GM19025 (cell line): ENCODE data around the gene ACAT2.
"Not testable (repeated sequence)": the region's sequence is repeated elsewhere in the genome, so short reads cannot be mapped to it uniquely, and the experiment has no call there.

Experiments
- ATAC-seq: cut with Tn5 transposase; IDR thresholded peaks from one replicate; pipeline ENCODE4 v1.9.1; 2021; ENCODE audit warnings: mild to moderate bottlenecking, low read depth, moderate library complexity; ENCODE audit not compliant: unreplicated experiment

Gene ACAT2

DNA sequence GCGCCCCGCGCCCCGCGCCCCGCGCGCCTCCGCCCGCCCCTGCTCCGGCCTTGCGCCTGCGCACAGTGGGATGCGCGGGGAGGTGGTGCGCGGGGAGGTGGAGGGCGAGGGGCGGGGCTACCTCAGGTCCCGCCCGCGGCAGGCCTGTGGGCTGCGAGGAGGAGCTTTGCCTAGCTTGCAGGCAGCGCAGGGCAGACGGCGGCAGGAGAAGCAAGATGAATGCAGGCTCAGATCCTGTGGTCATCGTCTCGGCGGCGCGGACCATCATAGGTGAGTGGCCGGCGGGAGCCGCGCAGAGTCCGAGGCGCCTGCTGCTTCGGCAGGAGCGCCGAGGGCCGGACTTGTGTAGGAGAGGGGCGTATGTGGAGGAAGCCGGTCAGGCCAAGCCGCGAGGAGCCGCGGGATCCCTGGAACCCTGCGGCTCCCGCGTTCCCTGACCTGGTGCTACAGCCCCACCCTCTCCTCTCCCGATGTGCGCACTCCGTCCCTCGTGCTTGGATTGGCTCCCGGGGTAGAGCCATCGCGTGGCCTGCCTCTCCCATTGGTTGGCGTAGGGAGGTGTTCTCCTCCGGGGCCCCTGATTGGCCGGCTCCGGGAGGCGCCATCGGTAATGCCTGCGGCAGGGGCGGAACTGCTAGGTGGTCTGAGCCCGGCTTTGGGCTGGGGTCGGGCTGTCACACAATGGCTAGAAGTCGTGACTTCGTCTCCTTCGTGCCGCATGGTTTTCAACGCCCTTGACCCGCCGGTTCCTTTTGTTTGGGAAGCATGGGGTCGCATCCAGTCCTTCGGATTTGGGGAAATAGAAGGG lies at the start of gene ACAT2:
ACAT2 (plus strand) TSS at position 173 of the 808 bp plus-strand sequence; CDS start at position 216, 43 bp downstream.
- ATAC-seq: peak; percentile 96

DNA sequence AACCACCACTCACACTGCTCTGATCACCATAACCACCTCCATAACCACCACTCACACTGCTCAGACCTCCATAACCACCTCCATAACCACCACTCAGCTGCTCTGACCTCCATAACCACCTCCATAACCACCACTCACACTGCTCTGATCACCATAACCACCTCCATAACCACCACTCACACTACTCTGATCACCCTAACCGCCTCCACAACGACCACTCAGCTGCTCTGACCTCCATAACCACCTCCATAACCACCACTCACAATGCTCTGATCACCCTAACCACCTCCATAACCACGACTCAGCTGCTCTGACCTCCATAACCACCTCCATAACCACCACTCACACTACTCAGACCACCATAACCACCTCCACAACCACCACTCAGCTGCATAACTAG lies 49.5 kb upstream of the ACAT2 start:
- ATAC-seq: not testable (repeated sequence)

DNA sequence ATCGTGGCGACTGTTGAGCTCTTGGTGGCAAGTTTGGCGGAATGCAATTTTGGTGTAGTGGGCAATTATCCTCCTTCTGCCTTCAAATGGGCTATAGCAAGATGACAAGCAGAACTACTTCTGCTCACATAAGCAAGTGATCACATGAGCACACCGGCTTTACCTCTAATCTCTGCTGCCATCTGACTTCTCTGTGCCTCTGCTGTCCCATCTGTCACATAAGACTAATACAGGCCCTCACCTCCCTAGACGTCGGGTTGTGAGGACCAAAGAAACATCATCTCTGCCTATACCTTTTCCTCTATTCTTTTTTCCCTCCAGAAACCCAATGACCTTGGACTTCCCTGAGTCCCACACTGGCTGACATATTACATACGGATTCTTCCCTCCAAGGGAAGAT lies 47.9 kb upstream of the ACAT2 start:
- no peak for ATAC-seq

DNA sequence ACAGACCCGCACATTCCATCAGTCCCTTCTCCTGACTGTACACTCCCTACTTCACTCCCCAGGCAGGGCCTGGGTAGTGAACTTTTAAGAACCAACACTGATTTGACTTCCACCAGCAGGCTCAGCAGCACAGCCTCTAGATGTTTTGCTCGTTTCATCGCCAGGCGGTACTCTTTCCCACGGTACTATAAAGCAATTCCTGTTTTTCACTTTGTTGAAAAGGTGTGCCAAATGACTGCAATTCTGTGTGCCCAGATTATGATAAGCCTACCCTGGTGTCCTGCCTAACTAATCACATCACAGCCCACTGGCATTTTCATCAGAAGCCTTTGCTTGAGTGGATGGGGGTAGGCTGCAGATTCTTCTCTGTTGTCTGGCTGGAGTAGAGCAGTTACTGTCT lies 47.4 kb upstream of the ACAT2 start:
- ATAC-seq: no peak

DNA sequence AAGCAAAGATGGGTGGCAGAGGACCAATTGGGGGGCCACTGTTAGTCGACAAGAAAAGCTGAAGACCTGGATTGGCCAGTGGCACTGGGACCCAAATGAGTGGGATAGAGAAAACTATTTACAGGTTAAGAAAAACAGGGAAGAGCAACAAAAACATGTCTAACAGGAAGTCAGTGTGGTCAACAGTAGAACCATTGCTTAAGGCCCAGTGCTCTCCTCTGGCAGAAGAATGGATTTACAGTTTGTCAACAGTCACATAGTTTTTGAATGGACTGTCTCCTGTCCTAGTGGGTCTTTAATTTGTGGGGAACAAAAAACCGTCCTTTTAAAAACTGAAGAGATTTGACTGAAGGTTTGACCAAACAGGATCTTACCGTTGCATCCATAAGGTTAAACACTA lies 46.7 kb upstream of the ACAT2 start:
- ATAC-seq: no peak

DNA sequence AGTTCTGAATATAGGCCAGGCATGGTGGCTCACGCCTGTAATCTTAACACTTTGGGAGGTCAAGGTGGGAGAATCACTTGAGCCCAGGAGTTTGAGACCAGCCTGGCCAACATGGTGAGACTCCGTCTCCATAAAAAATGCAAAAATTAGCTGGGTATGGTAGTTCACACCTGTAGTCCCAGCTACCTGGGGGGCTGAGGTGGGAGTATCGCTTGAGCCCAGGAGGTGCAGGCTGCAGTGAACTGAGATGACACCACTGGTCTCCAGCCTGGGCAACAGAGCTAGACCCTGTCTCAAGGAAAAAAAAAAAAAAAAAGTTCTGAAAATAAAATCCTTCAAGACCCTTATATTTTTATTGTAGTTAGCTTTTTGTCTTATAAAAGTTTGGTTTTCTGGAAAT lies 46.2 kb upstream of the ACAT2 start:
- ATAC-seq: no peak

DNA sequence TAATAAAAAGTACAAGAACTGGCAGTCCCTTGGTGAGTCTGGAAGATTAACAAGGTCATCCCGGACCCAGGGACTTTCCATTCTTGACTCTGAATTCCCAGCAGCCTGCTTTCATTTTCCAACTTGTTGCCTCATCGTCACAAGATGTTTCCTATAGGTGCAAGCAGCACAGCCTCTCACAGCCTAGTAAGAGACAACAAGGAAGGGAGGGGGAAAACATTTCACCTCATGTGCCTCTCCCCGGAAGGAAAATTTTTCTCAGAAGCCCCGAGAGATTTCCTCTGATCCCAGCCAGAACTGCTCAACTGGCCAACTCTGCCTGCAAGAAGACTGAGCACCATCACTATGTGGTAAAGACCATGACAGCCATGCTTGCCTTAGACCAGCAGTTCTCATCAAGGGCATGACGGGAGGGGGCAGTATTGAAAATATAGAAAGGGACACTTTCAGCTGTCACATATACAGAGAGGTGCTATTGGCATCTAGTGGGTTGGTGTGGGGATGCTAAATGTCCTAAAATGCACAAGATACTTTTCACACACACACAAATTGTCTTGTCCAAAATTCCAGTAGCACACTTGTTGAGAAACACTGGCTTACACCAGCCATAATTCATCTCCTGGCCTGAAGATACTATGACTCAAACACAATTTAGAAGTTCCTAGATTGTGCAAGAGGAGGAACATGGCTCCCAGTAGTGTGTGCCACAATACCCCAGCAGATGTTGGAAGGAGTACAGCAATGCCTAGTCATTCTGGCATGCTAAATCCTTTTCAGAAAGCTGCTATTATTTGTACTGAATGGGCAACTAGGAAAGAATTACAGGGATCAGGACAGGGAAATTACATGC lies 45.4 kb upstream of the ACAT2 start:
- no peak for ATAC-seq

DNA sequence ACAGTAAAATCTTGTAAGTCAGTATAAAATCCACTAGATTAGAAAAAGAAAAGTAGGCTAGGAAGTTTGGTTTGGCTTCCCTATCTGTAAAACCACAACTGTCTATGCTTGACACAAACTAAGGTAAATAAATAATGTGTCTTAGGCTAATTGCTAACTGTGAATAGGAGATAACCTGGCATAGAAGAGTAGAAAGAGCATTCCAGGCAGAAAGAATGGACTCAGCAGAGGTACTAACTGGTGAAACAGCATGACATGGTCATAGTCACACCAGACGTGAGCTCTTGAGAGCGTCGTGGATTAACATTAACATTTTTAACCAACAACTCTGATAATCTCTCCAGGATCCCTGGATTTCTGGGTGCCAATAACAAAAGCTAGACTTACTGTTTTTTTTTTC lies 43.2 kb upstream of the ACAT2 start:
- ATAC-seq: no peak

DNA sequence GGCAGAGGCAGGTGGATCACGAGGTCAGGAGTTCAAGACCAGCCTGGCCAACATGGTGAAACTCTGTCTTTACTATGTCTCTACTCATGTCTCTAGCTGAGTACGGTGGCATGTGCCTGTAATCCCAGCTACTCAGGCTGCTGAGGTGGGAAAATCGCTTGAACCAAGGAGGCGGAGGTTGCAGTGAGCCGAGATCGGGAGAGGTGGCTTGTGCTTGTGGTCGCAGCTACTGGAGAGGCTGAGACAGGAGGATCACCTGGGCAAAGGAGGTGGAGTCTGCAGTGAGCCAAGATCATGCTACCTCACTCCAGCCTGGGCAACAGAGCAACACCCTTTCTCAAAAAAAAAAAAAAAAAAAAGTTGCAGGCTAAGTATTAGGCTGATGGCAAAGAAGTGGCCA lies 42.6 kb upstream of the ACAT2 start:
- ATAC-seq: no peak

DNA sequence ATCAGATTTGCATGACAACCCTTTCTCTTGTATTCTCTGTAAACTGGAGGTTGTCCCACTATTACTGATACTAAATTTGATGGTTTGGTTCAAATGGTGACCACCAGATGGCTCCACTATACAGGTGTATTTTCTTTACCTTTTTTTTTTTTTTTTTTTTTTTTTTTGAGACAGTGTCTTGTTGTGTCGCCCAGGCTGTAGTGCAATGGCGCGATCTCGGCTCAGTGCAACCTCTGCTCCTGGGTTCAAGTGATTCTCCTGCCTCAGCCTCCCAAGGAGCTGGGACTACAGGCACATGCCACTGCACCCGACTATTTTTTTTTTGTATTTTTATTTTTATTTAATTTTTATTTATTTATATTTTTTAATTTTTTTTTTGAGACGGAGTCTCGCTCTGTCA lies 41.1 kb upstream of the ACAT2 start:
- ATAC-seq: no peak

DNA sequence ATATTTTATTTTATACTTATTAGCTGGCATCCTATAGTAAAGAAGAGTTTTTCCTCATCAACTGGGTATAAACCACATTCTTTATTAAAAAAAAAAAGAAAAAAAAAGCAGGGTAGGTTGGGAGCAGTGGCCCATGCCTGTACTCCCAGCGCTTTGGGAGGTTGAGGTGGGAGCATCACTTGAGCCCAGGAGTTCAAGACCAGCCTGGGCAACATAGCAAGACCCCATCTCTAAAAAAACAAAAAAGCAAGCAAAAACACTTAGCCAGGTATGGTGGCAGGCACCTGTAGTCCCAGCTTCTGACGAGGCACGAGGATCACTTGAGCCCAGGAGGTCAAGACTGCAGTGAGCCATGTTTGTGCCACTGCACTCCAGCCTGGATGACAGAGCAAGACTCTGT lies 39.9 kb upstream of the ACAT2 start:
- not testable (repeated sequence) for ATAC-seq

DNA sequence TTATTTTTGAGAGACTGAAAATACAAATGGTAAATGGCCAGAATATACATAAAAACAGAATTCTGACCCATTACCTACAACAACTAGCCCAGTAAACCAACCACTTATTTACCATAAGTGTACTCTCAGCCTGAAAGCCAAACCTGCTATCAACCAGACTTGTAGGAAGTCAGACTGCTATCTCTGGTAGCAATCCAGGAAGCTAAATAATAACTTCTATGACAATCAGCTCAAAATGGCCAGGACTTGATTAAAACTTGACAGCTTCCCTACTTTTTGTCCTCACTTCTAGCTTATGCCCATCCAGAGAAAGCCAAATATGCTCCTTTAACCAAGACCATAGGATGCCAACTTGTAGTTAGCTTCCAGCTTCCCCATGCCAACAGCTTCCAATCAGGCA lies 39.2 kb upstream of the ACAT2 start:
- no peak for ATAC-seq

DNA sequence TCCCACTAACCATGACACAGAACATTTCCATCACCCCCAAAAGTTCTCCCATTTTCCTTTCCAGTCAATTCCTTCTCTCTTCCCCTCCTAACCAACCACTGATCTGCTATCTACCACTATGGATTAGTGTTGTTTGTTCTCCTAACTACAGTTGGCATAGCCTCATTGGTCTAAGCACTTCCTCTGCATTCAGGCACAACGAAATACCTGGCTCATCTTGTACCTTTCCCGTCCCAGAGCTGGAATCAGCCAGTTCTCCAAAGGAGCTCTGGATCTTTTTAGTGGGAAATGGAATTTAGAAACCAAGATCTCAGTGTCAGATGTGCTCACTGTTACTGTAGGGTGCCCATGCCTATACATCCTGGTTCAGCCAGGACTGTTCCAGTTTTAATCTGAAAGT lies 38.6 kb upstream of the ACAT2 start:
- ATAC-seq: no peak

DNA sequence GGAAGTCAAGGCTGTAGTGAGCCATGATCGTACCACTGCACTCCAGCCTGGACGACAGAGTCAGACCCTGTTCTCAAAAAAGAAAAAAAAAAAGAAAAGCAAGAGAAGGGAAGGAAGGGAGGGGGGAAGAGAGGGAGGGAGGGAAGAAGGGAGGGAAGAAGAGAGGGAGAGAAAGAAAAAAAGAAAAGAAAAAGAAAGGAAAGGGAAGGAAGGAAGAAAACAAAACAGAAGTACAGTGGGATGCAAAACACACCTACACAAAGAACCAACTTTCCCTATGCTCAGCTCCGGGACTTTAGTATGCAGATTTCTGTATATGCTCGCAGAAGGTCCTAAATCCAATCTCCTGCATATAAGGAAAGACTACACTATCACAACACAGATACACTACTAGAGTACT lies 37.1 kb upstream of the ACAT2 start:
- ATAC-seq: no peak

DNA sequence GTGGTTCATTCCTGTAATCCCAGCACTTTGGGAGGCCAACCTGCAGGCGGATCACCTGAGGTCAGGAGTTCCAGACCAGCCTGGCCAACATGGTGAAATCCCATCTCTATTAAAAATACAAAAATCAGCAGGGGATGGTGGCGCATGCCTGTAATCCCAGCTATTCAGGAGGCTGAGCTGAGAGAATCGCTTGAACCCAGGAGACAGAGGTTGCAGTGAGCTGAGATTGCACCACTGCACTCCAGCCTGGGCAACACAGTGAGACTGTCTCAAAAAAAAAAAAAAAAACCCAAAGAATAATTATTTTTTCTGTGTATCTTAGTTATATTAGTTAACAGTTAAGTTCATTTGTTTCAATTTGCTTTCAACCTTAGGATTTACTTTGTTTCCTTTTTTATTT lies 36.6 kb upstream of the ACAT2 start:
- not testable (repeated sequence) for ATAC-seq

DNA sequence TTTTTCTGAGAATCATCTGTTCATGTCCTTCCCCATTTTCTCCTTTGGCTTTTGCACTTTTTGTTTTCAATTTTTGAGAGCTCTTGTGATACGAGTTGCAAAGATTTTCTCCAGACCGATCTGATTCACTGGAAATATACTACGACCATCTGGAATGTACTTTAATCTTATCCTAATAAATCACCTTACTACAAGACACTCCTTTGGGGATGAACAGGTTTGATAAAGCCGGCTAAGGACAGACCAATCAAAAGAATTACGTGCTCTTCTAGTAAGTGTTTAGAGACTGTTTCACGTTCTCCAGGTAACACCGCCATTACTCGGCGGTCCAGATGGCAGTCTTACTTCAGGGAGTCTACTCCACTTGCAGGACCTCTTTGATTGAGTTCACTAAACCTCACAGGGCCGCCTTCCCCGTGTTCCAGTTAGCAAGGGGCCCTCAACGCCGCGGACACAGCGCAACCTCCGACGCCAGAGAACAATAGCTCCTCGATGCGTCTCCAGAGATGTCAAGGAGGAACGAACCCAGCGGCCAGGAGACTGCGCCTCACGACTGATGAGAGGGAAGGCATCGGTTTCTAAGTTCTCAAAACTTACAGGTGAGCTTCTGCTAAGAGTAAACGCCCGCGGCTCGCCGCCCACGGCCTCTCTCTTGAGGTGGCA lies 35.5 kb upstream of the ACAT2 start:
- ATAC-seq: peak; percentile 14

DNA sequence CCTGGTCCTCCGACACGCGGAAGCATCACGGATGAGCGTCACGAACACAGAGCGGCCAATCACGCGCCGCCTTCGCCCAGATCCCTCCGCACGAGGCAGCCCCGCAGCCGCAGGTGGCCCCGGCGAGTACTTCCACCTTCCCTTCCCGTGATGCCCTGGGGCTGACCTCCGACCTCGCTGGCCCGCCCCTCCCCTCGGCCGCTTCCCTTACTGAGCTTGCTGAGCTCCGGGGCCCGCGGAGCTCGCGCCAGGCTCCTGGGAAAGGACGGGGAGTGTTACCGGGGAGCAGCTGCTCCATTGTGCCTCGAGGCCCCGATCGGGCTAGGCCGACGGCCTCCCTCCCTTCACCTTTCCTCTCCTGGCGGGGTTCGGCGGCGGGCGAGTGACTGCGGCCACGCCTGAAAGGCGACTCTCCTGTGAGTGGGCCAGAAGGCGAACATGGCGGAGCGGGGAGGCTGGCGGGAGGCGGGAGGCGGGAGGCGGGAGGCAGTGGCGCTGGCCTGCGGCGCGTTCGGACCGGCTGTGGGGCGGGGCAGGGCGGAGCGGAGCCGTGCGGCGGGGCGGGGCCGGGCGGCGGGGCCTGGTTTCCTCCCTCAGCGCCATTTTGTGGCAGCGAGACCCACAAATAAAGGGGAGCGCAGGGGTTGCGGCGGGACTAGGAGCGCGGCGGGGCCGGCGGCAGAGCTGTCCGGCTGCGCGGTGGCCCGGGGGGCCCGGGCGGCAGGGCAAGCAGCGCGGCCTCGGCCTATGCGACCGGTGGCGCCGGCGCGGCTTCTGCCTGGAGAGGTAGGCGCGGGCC lies 34.7 kb upstream of the ACAT2 start, which contains the start of gene WTAP:
WTAP (plus strand) TSS at position 589 of the 799 bp plus-strand sequence. CDS start 8,760 bp downstream, outside the sequence.
- peak; percentile 64 for ATAC-seq

DNA sequence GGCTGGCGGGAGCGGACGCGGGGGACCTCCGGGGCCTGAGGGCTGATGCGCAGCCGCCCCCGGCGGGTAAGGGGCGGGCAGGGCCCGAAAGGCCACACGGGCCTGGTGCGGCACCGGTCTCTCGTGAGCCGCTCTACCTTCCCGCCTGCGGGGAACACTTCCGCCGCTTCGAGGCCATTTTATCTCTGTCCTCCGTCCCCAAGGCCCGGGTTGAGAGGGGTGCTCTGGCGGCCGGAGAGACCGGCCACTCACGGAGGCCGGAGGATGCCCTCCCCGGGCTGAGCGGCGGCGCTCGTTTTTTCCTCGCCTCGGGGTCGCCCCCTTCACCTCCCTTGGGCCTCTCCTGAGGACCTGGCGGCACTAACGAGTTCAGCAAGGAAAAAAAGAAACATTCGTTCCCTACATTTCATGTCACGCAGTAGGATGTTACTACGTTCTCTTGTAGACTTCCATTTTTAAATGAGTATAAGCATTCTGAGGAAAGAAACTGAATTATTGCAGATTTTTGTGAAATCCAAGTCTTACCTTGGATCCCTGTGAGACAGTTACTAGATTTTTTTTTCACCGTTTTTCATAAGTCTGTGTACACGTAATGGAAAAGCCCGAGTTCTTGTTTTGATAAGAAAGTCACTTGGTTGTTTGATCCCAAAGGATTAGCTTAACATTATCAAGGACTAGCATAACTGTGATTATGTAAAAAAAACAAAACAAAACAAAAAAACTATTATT lies 34.0 kb upstream of the ACAT2 start:
- peak; percentile 32 for ATAC-seq

DNA sequence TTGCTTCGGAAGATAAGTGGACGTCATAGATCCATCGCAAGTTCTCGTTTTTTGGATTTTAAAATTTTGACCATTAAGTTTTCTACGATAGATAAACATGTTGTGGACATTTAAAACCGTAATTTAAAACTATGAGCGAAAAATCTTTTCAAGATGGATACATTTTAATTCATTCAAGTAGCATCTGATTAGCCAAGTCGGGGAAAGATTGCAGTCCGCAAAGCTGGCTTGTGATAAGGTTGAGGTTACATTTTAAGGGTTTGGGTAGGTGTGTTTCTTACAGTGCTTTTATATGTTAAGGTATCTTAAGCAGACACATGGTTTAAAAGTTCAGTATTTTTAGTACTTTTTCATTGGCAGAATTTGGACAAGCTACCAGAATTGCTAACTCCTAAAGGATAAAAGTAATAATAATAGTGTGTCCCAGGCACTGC lies 33.3 kb upstream of the ACAT2 start:
- no peak for ATAC-seq
